ENCODE data around the gene RAPGEF1. TPM values are rescaled to one million over a fixed set of nuclear protein-coding genes. Genes with fewer than 3 reads are reported as not detected.

Gene RAPGEF1
- total RNA-seq, 1 experiment from 2014 or later: 6.1 TPM

- Histone ChIP-seq H4K20me1 (ENCODE audit: insufficient read depth, low read depth, low read length) (peaks cover 78% of the 10 kb centered on the region), H3K36me3 (ENCODE audit: insufficient read depth, low read length) (no peaks in the 10 kb centered on the region), H3K9me2 (replicated peaks; ENCODE audit: insufficient read depth, low read length) (no peaks in the 10 kb centered on the region), H3K4me1 (ENCODE audit: low read length) (peaks cover 32% of the 10 kb centered on the region), H3K79me2 (ENCODE audit: low read length) (no peaks in the 10 kb centered on the region), H2AFZ (ENCODE audit: low read length) (no peak overlapping the region), H3K27ac (ENCODE audit: low read length) (no peak overlapping the region), H3K9ac (ENCODE audit: low read length) (no peak overlapping the region), H3K4me2 (ENCODE audit: low read depth, low read length, poor library complexity, severe bottlenecking) (no peak overlapping the region), H3K27me3 (ENCODE audit: low read length) (no peaks in the 10 kb centered on the region), H3K4me3 (ENCODE audit: low read length) (no peak overlapping the region), H3K9me3 (ENCODE audit: low read length) (no peaks in the 10 kb centered on the region)
- no peak for DNase-seq
These were observed 66.3 kb downstream of the RAPGEF1 start for GRCh38 chr9:131673531-131673930.

- Histone ChIP-seq H3K9me2 (replicated peaks; ENCODE audit: insufficient read depth, low read length) (no peaks in the 10 kb centered on the region), H3K36me3 (ENCODE audit: insufficient read depth, low read length) (no peaks in the 10 kb centered on the region), H3K9me3 (ENCODE audit: low read length) (no peaks in the 10 kb centered on the region), H3K27me3 (ENCODE audit: low read length) (no peaks in the 10 kb centered on the region), H3K4me1 (ENCODE audit: low read length) (peaks cover 28% of the 10 kb centered on the region), H4K20me1 (ENCODE audit: insufficient read depth, low read depth, low read length) (peaks cover 75% of the 10 kb centered on the region), H3K79me2 (ENCODE audit: low read length) (no peaks in the 10 kb centered on the region), H3K9ac (ENCODE audit: low read length) (no peak overlapping the region), H3K27ac (ENCODE audit: low read length) (no peak overlapping the region), H3K4me3 (ENCODE audit: low read length) (no peak overlapping the region), H2AFZ (ENCODE audit: low read length) (no peak overlapping the region), H3K4me2 (ENCODE audit: low read depth, low read length, poor library complexity, severe bottlenecking) (no peak overlapping the region)
- no peak for DNase-seq
These were observed 66.8 kb downstream of the RAPGEF1 start for GRCh38 chr9:131673068-131673467.

- Histone ChIP-seq H3K36me3 (ENCODE audit: insufficient read depth, low read length) (no peaks in the 10 kb centered on the region), H3K4me3 (ENCODE audit: low read length) (no peak overlapping the region), H3K79me2 (ENCODE audit: low read length) (no peaks in the 10 kb centered on the region), H3K4me1 (ENCODE audit: low read length) (peaks cover 21% of the 10 kb centered on the region), H3K27ac (ENCODE audit: low read length) (no peak overlapping the region), H3K9ac (ENCODE audit: low read length) (no peak overlapping the region), H3K9me3 (ENCODE audit: low read length) (no peaks in the 10 kb centered on the region), H3K27me3 (ENCODE audit: low read length) (no peaks in the 10 kb centered on the region), H3K9me2 (replicated peaks; ENCODE audit: insufficient read depth, low read length) (no peaks in the 10 kb centered on the region), H4K20me1 (ENCODE audit: insufficient read depth, low read depth, low read length) (peaks cover 74% of the 10 kb centered on the region), H3K4me2 (ENCODE audit: low read depth, low read length, poor library complexity, severe bottlenecking) (no peak overlapping the region), H2AFZ (ENCODE audit: low read length) (no peak overlapping the region)
- DNase-seq: no peak
These were observed 67.4 kb downstream of the RAPGEF1 start for GRCh38 chr9:131672451-131672850.

DNA sequence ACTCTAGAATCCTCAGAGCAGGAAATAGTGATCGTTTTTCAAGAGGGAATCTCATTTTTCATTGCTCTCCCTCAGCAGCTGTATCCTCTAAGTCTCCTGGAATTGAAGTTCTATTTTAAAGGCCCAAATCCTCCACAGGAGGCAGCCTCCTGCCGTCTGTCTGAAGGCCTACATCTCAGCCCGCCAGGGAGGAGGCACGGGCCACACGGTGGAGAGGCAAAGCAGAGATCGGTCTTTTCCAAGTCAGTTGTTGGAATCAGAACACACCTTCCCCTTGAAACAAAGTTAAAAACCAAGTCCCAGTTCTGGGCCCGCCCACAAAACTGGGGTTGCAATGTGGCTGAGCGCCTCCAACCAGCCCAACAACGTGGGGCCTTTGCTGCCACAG is 68.7 kb downstream of the RAPGEF1 start:
- peaks cover 65% of the 10 kb centered on the region for H4K20me1 ChIP-seq (ENCODE audit: insufficient read depth, low read depth, low read length)
- no peaks in the 10 kb centered on the region for H3K79me2 ChIP-seq (ENCODE audit: low read length)
- no peaks in the 10 kb centered on the region for H3K27me3 ChIP-seq (ENCODE audit: low read length)
- no peaks in the 10 kb centered on the region for H3K9me3 ChIP-seq (ENCODE audit: low read length)
- H3K9me2 ChIP-seq (replicated peaks; ENCODE audit: insufficient read depth, low read length): no peaks in the 10 kb centered on the region
- no peak for DNase-seq
- H3K9ac ChIP-seq (ENCODE audit: low read length): no peak overlapping the region
- H3K4me2 ChIP-seq (ENCODE audit: low read depth, low read length, poor library complexity, severe bottlenecking): no peak overlapping the region
- no peak overlapping the region for H3K4me3 ChIP-seq (ENCODE audit: low read length)
- peaks cover 8% of the 10 kb centered on the region for H3K4me1 ChIP-seq (ENCODE audit: low read length)
- no peaks in the 10 kb centered on the region for H3K36me3 ChIP-seq (ENCODE audit: insufficient read depth, low read length)
- no peak overlapping the region for H3K27ac ChIP-seq (ENCODE audit: low read length)
- H2AFZ ChIP-seq (ENCODE audit: low read length): no peak overlapping the region

DNA sequence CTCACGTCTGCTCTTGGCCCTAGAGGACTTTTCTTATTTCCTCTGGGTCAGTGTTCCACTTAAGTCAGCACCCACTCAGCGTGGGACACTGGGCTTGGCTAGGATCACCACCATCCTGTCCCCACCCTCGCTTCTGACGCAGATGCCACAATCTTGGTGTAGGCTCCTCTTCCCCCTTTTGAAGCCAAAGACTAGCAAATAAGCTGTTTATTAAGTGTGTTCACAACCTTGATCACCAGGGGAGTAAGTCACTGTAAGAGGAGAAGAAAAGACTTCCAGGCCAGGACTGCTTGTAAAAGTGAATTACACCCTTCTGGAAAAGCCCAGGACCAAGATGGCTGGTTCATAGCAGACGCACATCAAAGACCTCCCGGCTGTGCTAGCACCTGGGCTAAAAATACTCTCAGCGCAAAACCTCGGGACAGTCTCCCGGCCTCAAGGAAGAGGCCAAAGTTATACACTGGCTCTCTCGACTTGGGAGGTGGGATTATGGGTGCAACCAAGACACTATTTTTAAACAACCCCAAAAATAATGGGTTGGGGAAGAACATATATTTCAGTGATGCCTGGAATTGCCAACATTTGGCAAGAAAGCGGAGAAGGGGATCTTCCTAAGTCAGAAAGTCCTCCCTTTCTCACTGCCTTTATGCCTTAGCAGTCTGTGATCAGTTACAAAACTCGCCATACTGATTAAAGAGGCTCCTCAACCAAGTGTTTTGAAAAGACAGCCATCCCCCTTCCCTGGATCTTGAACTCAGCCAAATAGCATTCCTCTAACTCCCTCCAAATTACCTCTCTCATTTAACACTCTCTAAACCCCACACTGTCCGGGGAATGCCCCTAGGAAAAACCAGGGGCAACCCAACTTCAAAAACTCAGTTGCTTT is 69.4 kb downstream of the RAPGEF1 start:
- H3K79me2 ChIP-seq (ENCODE audit: low read length): no peaks in the 10 kb centered on the region
- no peak overlapping the region for H3K9ac ChIP-seq (ENCODE audit: low read length)

GRCh38 chr9:131669269-131670157 is 70.4 kb downstream of the RAPGEF1 start:
- Histone ChIP-seq H3K9me2 (replicated peaks; ENCODE audit: insufficient read depth, low read length) (no peaks in the 10 kb centered on the region), H3K4me2 (ENCODE audit: low read depth, low read length, poor library complexity, severe bottlenecking) (no peak overlapping the region), H2AFZ (ENCODE audit: low read length) (no peak overlapping the region), H3K27ac (ENCODE audit: low read length) (no peak overlapping the region), H3K79me2 (ENCODE audit: low read length) (no peaks in the 10 kb centered on the region), H4K20me1 (ENCODE audit: insufficient read depth, low read depth, low read length) (peaks cover 57% of the 10 kb centered on the region), H3K9ac (ENCODE audit: low read length) (no peak overlapping the region), H3K9me3 (ENCODE audit: low read length) (no peaks in the 10 kb centered on the region), H3K4me1 (ENCODE audit: low read length) (no peaks in the 10 kb centered on the region), H3K36me3 (ENCODE audit: insufficient read depth, low read length) (no peaks in the 10 kb centered on the region), H3K4me3 (ENCODE audit: low read length) (no peak overlapping the region), H3K27me3 (ENCODE audit: low read length) (no peaks in the 10 kb centered on the region)
- no peak for DNase-seq

More for the DNA sequence above, 69.4 kb downstream of the RAPGEF1 start:
- Histone ChIP-seq H3K4me1 (ENCODE audit: low read length) (peaks cover 4% of the 10 kb centered on the region; the same call in 1 of the 2 replicates), H3K27me3 (ENCODE audit: low read length) (no peaks in the 10 kb centered on the region), H3K9me2 (replicated peaks; ENCODE audit: insufficient read depth, low read length) (no peaks in the 10 kb centered on the region), H3K4me2 (ENCODE audit: low read depth, low read length, poor library complexity, severe bottlenecking) (no peak overlapping the region), H3K9me3 (ENCODE audit: low read length) (no peaks in the 10 kb centered on the region), H3K27ac (ENCODE audit: low read length) (no peak overlapping the region), H3K4me3 (ENCODE audit: low read length) (no peak overlapping the region), H2AFZ (ENCODE audit: low read length) (no peak overlapping the region), H3K36me3 (ENCODE audit: insufficient read depth, low read length) (no peaks in the 10 kb centered on the region), H4K20me1 (ENCODE audit: insufficient read depth, low read depth, low read length) (peaks cover 65% of the 10 kb centered on the region)
- DNase-seq: no peak

DNA sequence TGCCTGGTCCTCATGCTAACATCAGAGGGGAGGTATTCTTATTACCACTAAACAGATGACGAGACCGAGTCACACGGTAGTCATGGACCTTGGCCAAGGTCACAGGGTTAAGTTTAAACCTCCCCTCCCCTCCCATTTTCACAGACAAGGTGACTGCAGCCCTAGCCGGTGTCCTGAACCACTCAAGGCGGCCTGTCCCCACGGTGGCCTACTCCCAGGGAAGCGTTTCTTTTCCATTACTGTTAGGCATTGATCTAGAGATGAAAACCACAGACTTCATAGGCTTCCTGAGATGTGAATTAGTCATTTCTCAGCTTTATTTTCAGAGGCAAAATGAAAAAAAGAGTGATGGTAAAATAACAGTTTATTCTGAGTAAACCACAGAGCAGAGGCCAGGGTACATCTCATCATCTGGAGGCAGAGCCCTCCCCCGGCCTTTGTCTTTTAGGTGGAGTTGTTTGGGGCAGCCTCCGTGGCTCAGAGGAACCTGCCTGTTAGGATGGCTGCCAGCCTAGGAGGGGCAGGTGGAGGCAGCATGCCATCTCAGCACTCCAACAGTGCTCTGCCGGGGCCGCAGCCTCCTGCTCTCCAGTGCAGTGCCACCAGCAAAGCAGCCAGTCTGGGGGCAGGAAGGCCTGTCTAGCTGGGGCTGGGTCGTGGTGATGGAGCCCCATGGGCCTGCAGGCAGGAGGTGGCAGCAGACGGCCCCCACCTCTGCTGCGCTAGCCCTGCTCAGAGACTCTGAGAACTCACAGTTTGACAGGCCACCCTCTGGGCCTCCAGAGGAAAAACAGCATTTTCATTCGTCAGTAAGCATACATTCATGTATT is 71.2 kb downstream of the RAPGEF1 start:
- Histone ChIP-seq H4K20me1 (ENCODE audit: insufficient read depth, low read depth, low read length) (peaks cover 49% of the 10 kb centered on the region), H3K27ac (ENCODE audit: low read length) (no peak overlapping the region), H2AFZ (ENCODE audit: low read length) (no peak overlapping the region), H3K36me3 (ENCODE audit: insufficient read depth, low read length) (no peaks in the 10 kb centered on the region), H3K27me3 (ENCODE audit: low read length) (no peaks in the 10 kb centered on the region), H3K9me3 (ENCODE audit: low read length) (no peaks in the 10 kb centered on the region), H3K4me2 (ENCODE audit: low read depth, low read length, poor library complexity, severe bottlenecking) (no peak overlapping the region), H3K4me3 (ENCODE audit: low read length) (no peak overlapping the region), H3K4me1 (ENCODE audit: low read length) (no peaks in the 10 kb centered on the region), H3K9ac (ENCODE audit: low read length) (no peak overlapping the region), H3K79me2 (ENCODE audit: low read length) (no peaks in the 10 kb centered on the region), H3K9me2 (replicated peaks; ENCODE audit: insufficient read depth, low read length) (no peaks in the 10 kb centered on the region)
- DNase-seq: no peak
